H1 (cell line): ENCODE data around the gene CYTL1. TPM values are rescaled to one million over a fixed set of nuclear protein-coding genes. Genes with fewer than 3 reads are reported as not detected.
A peak's percentile ranks its signal among the peaks of the same experiment; 100 is the strongest.

Experiments
- CTCF ChIA-PET: fragments of 300-600 bp; sonication (Branson Sonifier 250); formaldehyde crosslinking; loops from one replicate; lab custom pipeline; 2021; ENCODE audit not compliant: partially characterized antibody; lab: Charles Lee
- POLR2A ChIA-PET: fragments of 300-600 bp; sonication (Branson Sonifier 250); formaldehyde crosslinking; loops from one replicate; lab custom pipeline; 2021; ENCODE audit warnings: inconsistent platforms; ENCODE audit not compliant: partially characterized antibody; lab: Charles Lee
- DNase-seq, 2 experiments: peaks; one replicate each; pipeline versions ENCODE4 v3.0.0 to v3.0.0-alpha.2; 2010 to 2022; ENCODE audit warnings: low spot score in 2 of 2, low read depth in 1 of 2, mixed read lengths in 1 of 2
- FAIRE-seq: peaks from 2 replicates; lab custom pipeline; 2011; peaks lifted over from hg19 to GRCh38; lab: Jason Lieb, UNC
- H2AFZ ChIP-seq: 2 replicates; pipeline ENCODE4 v1.8.1; 2012; ENCODE audit warnings: low read length, inconsistent platforms
- H2AK5ac ChIP-seq: 2 replicates; pipeline ENCODE4 v1.6.1; 2013; ENCODE audit warnings: low read depth, low read length
- H2BK120ac ChIP-seq: replicated peaks from 2 replicates; pipeline ENCODE3; 2013; ENCODE audit warnings: low read depth, low read length, inconsistent platforms
- H2BK12ac ChIP-seq: 2 replicates; pipeline ENCODE4 v1.6.1; 2013; ENCODE audit warnings: low read depth, low read length
- H2BK15ac ChIP-seq: 2 replicates; pipeline ENCODE4 v1.6.1; 2013; ENCODE audit warnings: low read length
- H2BK20ac ChIP-seq: 2 replicates; pipeline ENCODE4 v1.6.1; 2013; ENCODE audit warnings: low read length
- H2BK5ac ChIP-seq: 2 replicates; pipeline ENCODE4 v1.6.1; 2013; ENCODE audit warnings: low read depth, low read length
- H3K14ac ChIP-seq: 2 replicates; pipeline ENCODE4 v1.6.1; 2013; ENCODE audit warnings: inconsistent platforms; ENCODE audit not compliant: insufficient read length
- H3K18ac ChIP-seq: 2 replicates; pipeline ENCODE4 v1.6.1; 2013; ENCODE audit warnings: low read length; ENCODE audit errors: extremely low read depth
- H3K23ac ChIP-seq: 2 replicates; pipeline ENCODE4 v1.6.1; 2013; ENCODE audit warnings: inconsistent platforms; ENCODE audit not compliant: insufficient read length
- H3K23me2 ChIP-seq: 2 replicates; pipeline ENCODE4 v1.6.1; 2013; ENCODE audit warnings: low read depth, low read length
- H3K27ac ChIP-seq: 2 replicates; pipeline ENCODE4 v1.6.1; 2011; ENCODE audit warnings: low read depth, low read length, inconsistent platforms
- H3K27me3 ChIP-seq, 4 experiments: replicated peaks in 1 of 4; 1 replicate in 1 of 4; 2 replicates in 3 of 4; pipeline versions ENCODE4 v1.6.1 to v1.8.1; 2011 to 2013; ENCODE audit warnings: low read length in 3 of 4, mild to moderate bottlenecking in 3 of 4, inconsistent platforms in 2 of 4, mixed read lengths in 2 of 4, moderate library complexity in 1 of 4; ENCODE audit not compliant: control insufficient read depth in 3 of 4, insufficient read depth in 3 of 4; ENCODE audit errors: extremely low read depth in 1 of 4
- H3K36me3 ChIP-seq, 4 experiments: 2 replicates each; pipeline versions ENCODE4 v1.6.1 to v1.8.1; 2011 to 2013; ENCODE audit warnings: mild to moderate bottlenecking in 4 of 4, low read length in 3 of 4, moderate library complexity in 2 of 4, control low read depth in 1 of 4, inconsistent platforms in 1 of 4; ENCODE audit not compliant: insufficient read depth in 4 of 4, control insufficient read depth in 2 of 4
- H3K4ac ChIP-seq: replicated peaks from 2 replicates; pipeline ENCODE3; 2013; ENCODE audit warnings: low read length, low read depth, mixed read lengths, inconsistent platforms; ENCODE audit not compliant: insufficient read length
- H3K4me1 ChIP-seq, 4 experiments: replicated peaks in 1 of 4; 1 replicate in 1 of 4; 2 replicates in 3 of 4; pipeline versions ENCODE4 v1.6.1 to v1.8.1; 2011 to 2013; ENCODE audit warnings: low read length in 3 of 4, inconsistent platforms in 2 of 4, mixed read lengths in 1 of 4; ENCODE audit not compliant: insufficient read depth in 4 of 4, control insufficient read depth in 3 of 4
- H3K4me2 ChIP-seq, 2 experiments: 2 replicates each; pipeline versions ENCODE4 v1.6.1 to v1.8.1; 2011 to 2013; ENCODE audit warnings: low read depth in 2 of 2, low read length in 2 of 2, control low read depth in 1 of 2, inconsistent platforms in 1 of 2, mild to moderate bottlenecking in 1 of 2; ENCODE audit not compliant: insufficient read depth in 1 of 2
- H3K4me3 ChIP-seq, 4 experiments: fragments of 200-600, 300-600 bp in 1 of 4; sonication (generic), shearing (Covaris generic), sonication (Bioruptor Twin) in 1 of 4; 2 replicates each; pipeline versions ENCODE4 v1.5.1 to v1.8.1; 2011 to 2016; ENCODE audit warnings: low read length in 4 of 4, low read depth in 3 of 4, control low read depth in 2 of 4, inconsistent platforms in 2 of 4, mild to moderate bottlenecking in 2 of 4, mixed read lengths in 1 of 4, moderate library complexity in 1 of 4; ENCODE audit not compliant: insufficient read depth in 2 of 4; ENCODE audit errors: extremely low read depth in 1 of 4
- H3K56ac ChIP-seq: replicated peaks from 2 replicates; pipeline ENCODE3; 2013; ENCODE audit warnings: low read depth, mild to moderate bottlenecking, mixed read lengths, low read length, inconsistent platforms; ENCODE audit not compliant: insufficient read length
- H3K79me1 ChIP-seq: 2 replicates; pipeline ENCODE4 v1.6.1; 2013; ENCODE audit warnings: low read depth, low read length, control low read depth
- H3K79me2 ChIP-seq, 2 experiments: 2 replicates each; pipeline versions ENCODE4 v1.6.1 to v1.8.1; 2012 to 2013; ENCODE audit warnings: low read length in 2 of 2, mild to moderate bottlenecking in 2 of 2, inconsistent platforms in 1 of 2; ENCODE audit not compliant: insufficient read depth in 2 of 2, control insufficient read depth in 1 of 2
- H3K9ac ChIP-seq, 4 experiments: replicated peaks in 1 of 4; 1 replicate in 1 of 4; 2 replicates in 3 of 4; pipeline versions ENCODE4 v1.6.1 to v1.8.1; 2011 to 2013; ENCODE audit warnings: low read depth in 3 of 4, low read length in 3 of 4, control low read depth in 2 of 4, mild to moderate bottlenecking in 2 of 4, moderate library complexity in 2 of 4, inconsistent platforms in 1 of 4; ENCODE audit errors: extremely low read depth in 1 of 4
- H3K9me3 ChIP-seq, 2 experiments: 2 replicates each; pipeline versions ENCODE4 v1.6.1 to v1.8.1; 2012 to 2013; ENCODE audit warnings: mild to moderate bottlenecking in 2 of 2, moderate library complexity in 2 of 2, control low read depth in 1 of 2, inconsistent platforms in 1 of 2, low read depth in 1 of 2, low read length in 1 of 2, mixed read lengths in 1 of 2; ENCODE audit not compliant: insufficient read depth in 2 of 2
- H4K20me1 ChIP-seq, 2 experiments: replicated peaks in 1 of 2; 2 replicates each; pipeline versions ENCODE3 to v1.8.1; 2011 to 2013; ENCODE audit warnings: inconsistent platforms in 2 of 2, low read length in 2 of 2, mild to moderate bottlenecking in 1 of 2; ENCODE audit not compliant: insufficient read depth in 2 of 2, control insufficient read depth in 1 of 2
- H4K5ac ChIP-seq: 2 replicates; pipeline ENCODE4 v1.6.1; 2013; ENCODE audit warnings: low read length, low read depth, mixed read lengths, inconsistent platforms; ENCODE audit not compliant: insufficient read length
- H4K8ac ChIP-seq: 2 replicates; pipeline ENCODE4 v1.8.0; 2013; ENCODE audit warnings: mild to moderate bottlenecking, moderate library complexity, low read length, inconsistent platforms; ENCODE audit not compliant: insufficient read depth; ENCODE audit errors: extremely low read depth
- H4K91ac ChIP-seq: replicated peaks from 2 replicates; pipeline ENCODE3; 2013; ENCODE audit warnings: low read length, mixed read lengths, inconsistent platforms; ENCODE audit not compliant: insufficient read length
- KDM4A ChIP-seq: IDR thresholded peaks from one replicate; pipeline ENCODE4 v1.7.1; 2012; ENCODE audit warnings: low read depth, mild to moderate bottlenecking, moderate library complexity, low read length, inconsistent platforms; ENCODE audit not compliant: severe bottlenecking
- PHF8 ChIP-seq: fragments of 200-600 bp; sonication (generic); conservative IDR thresholded peaks from 2 replicates; pipeline ENCODE4 v1.7.1; 2012; ENCODE audit warnings: low read depth, mild to moderate bottlenecking, inconsistent platforms, low read length, moderate library complexity
- POLR2AphosphoS5 ChIP-seq: IDR thresholded peaks from 2 replicates; pipeline ENCODE4 v1.6.1; 2011; ENCODE audit warnings: low read depth, low read length
- RAD21 ChIP-seq, 2 experiments: IDR thresholded peaks in 1 of 2; conservative IDR thresholded peaks in 1 of 2; 2 replicates each; pipeline ENCODE4 v1.6.1; 2011; ENCODE audit warnings: low read depth in 2 of 2, low read length in 2 of 2, improper control_type of control experiment in 1 of 2, inconsistent platforms in 1 of 2, mild to moderate bottlenecking in 1 of 2, moderate library complexity in 1 of 2
- SIN3A ChIP-seq, 2 experiments: IDR thresholded peaks in 1 of 2; conservative IDR thresholded peaks in 1 of 2; 2 replicates each; pipeline ENCODE4 v1.6.1; 2011 to 2012; ENCODE audit warnings: low read length in 2 of 2, improper control_type of control experiment in 1 of 2, low read depth in 1 of 2, mild to moderate bottlenecking in 1 of 2
- TAF1 ChIP-seq: IDR thresholded peaks from 2 replicates; pipeline ENCODE4 v1.6.1; 2011; ENCODE audit warnings: mild to moderate bottlenecking, low read depth, low read length
- WGBS, 2 experiments: shearing (Covaris generic) in 1 of 2; methylation state at CpG; one replicate each; pipeline versions ENCODE4 v1.1.6 to v1.1.7; 2013 to 2015; ENCODE audit warnings: low lambda C conversion rate in 2 of 2, mixed read lengths in 2 of 2, inconsistent platforms in 1 of 2, low coverage in 1 of 2, missing lambda C conversion rate in 1 of 2; ENCODE audit not compliant: insufficient replicate concordance in 2 of 2, insufficient coverage in 1 of 2, insufficient read length in 1 of 2; ENCODE audit errors: extremely low coverage in 1 of 2, missing lambda C conversion rate in 1 of 2; 5-methylcytosine and 5-hydroxymethylcytosine counted together
- polyA plus RNA-seq, 7 experiments: library from polyadenylated mRNA; depleted of rRNA in 3 of 7; stranded (reverse) in 5 of 7; unstranded in 2 of 7; fragments of >200 nt in 5 of 7; fragments of 200-250 nt in 2 of 7; gene quantifications; 1 replicate in 5 of 7; 2 replicates in 1 of 7; 4 replicates in 1 of 7; pipeline versions ENCODE4 v1.2.1 to v1.2.3, GENCODE V29; 2011 to 2013; ENCODE audit warnings: missing spikeins in 2 of 7, mixed read lengths in 2 of 7
- total RNA-seq: library from RNA; stranded (reverse); fragmentation: NEBNext Ultra II Directional; extraction: Animal tissue kit (Norgen Biotek cat#: 25700); gene quantifications from 2 replicates; pipeline ENCODE4 v1.2.1, GENCODE V29; 2021
- TF ChIP-seq, protein P1 (sequence below), 3 experiments: IDR thresholded peaks; 1 replicate in 2 of 3; 2 replicates in 1 of 3; pipeline versions ENCODE4 v1.5.1 to v1.6.1; 2011; ENCODE audit warnings: low read length in 3 of 3, mild to moderate bottlenecking in 3 of 3, inconsistent platforms in 2 of 3, low read depth in 1 of 3, moderate library complexity in 1 of 3; ENCODE audit not compliant: insufficient read depth in 1 of 3; ENCODE audit errors: control extremely low read depth in 1 of 3

The CYTL1 gene
- total and polyA plus RNA-seq, 2 of the 8 experiments (the other 6 are each of a cell fraction or from before 2014, with no cell fraction given): 8.6 to 9.8 TPM

- peak overlapping the region; percentile 63 for H4K8ac ChIP-seq
- CTCF ChIA-PET: interaction anchor here (0.6 to 3.3 kb wide), 25 partner anchors 7 to 659 kb away, joined by 3 to 16 read pairs (median 3); no protein-coding TSS in a partner anchor
- peak overlapping the region; percentile 39 for H3K56ac ChIP-seq
- no peak overlapping the region for H2AK5ac ChIP-seq
- peaks cover 0 to 7% (median 5%) of the 10 kb centered on the region in 4 experiments; a peak in 5 of 7 replicates for H3K4me1 ChIP-seq
- peak overlapping the region; percentile 80 for H2AFZ ChIP-seq
- no peak overlapping the region for H3K14ac ChIP-seq
- WGBS, 2 experiments: 6% methylated on average over 36 of the region's 36 CpGs; no CpG with 5 or more reads in 1 of the 2 experiments
- peak overlapping the region; percentile 33 for H2BK120ac ChIP-seq
- no peaks in the 10 kb centered on the region for H3K36me3 ChIP-seq
- H3K27me3 ChIP-seq: peaks cover 15 to 35% (median 24%) of the 10 kb centered on the region in 4 experiments
- no peak overlapping the region for H2BK5ac ChIP-seq
- H2BK20ac ChIP-seq: no peak overlapping the region
- H3K4ac ChIP-seq: no peak overlapping the region
- FAIRE-seq: peak; percentile 71
- POLR2A ChIA-PET: no interaction called here
- no peak overlapping the region for H3K23ac ChIP-seq
- H3K9me3 ChIP-seq: no peaks in the 10 kb centered on the region
- no peak overlapping the region for H2BK12ac ChIP-seq
- DNase-seq: peak; percentile 53 to 82
- peaks cover 3 to 4% of the 10 kb centered on the region in 2 experiments for H4K20me1 ChIP-seq
- H3K9ac ChIP-seq: 0 out of 7 replicates have a peak overlapping the region, but pooled peaks of 1 of the 4 experiments have one; percentile 20
- H3K4me2 ChIP-seq: peak overlapping the region; percentile 62 to 97
- H3K79me2 ChIP-seq: no peaks in the 10 kb centered on the region
- no peak overlapping the region for H4K5ac ChIP-seq
- H3K23me2 ChIP-seq: peaks cover 13% of the 10 kb centered on the region; the same call in 1 of the 2 replicates
- H2BK15ac ChIP-seq: 0 out of 2 replicates have a peak overlapping the region, but pooled peaks have one; percentile 61
- no peak for TF ChIP-seq PHF8
- TF ChIP-seq POLR2AphosphoS5: no peak
- TF ChIP-seq KDM4A: peak; percentile 37
- TF ChIP-seq SIN3A (conservative IDR thresholded peaks at IDR 0.05 in 1 of 2, IDR thresholded peaks at IDR 0.05 in 1 of 2; ENCODE audit: low read depth in 1 of 2, low read length in 2 of 2): peak in 1 of 2 experiments; percentile 2; a peak in 1 of 4 replicates
- no peak for TF ChIP-seq TAF1
- TF ChIP-seq, protein P1, sequence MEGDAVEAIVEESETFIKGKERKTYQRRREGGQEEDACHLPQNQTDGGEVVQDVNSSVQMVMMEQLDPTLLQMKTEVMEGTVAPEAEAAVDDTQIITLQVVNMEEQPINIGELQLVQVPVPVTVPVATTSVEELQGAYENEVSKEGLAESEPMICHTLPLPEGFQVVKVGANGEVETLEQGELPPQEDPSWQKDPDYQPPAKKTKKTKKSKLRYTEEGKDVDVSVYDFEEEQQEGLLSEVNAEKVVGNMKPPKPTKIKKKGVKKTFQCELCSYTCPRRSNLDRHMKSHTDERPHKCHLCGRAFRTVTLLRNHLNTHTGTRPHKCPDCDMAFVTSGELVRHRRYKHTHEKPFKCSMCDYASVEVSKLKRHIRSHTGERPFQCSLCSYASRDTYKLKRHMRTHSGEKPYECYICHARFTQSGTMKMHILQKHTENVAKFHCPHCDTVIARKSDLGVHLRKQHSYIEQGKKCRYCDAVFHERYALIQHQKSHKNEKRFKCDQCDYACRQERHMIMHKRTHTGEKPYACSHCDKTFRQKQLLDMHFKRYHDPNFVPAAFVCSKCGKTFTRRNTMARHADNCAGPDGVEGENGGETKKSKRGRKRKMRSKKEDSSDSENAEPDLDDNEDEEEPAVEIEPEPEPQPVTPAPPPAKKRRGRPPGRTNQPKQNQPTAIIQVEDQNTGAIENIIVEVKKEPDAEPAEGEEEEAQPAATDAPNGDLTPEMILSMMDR (IDR thresholded peaks at IDR 0.05; ENCODE audit: control extremely low read depth in 1 of 3, insufficient read depth in 1 of 3, low read depth in 1 of 3, low read length in 3 of 3): peak; percentile 78 to 90 (median 85)
- TF ChIP-seq RAD21 (IDR thresholded peaks at IDR 0.05 in 1 of 2, conservative IDR thresholded peaks at IDR 0.05 in 1 of 2; ENCODE audit: low read depth in 2 of 2, low read length in 2 of 2): peak; percentile 95 to 97
- peak overlapping the region; percentile 65 for H4K91ac ChIP-seq
- peak overlapping the region; percentile 78; the same call in 1 of the 2 replicates for H3K18ac ChIP-seq
- peak overlapping the region; percentile 29 to 70 (median 58) for H3K4me3 ChIP-seq
- no peak overlapping the region for H3K27ac ChIP-seq
- no peaks in the 10 kb centered on the region for H3K79me1 ChIP-seq
These were observed 31.4 kb upstream of the CYTL1 start for GRCh38 chr4:5050520-5051277.
